WERI-Rb-1 (cell line): ENCODE results near the gene AGRN.

Experiments used
- DNase-seq: peaks from one replicate; pipeline ENCODE4 v3.0.0-alpha.2; 2020
- H3K27ac ChIP-seq: fragments of 250-450 bp; sonication (Bioruptor Pico); 2 replicates; pipeline ENCODE4 v1.5.1; 2020; ENCODE audit warnings: mild to moderate bottlenecking, moderate library complexity
- H3K27me3 ChIP-seq: fragments of 250-450 bp; sonication (Bioruptor Pico); 2 replicates; pipeline ENCODE4 v1.5.1; 2021; ENCODE audit warnings: mild to moderate bottlenecking, low read depth, moderate library complexity; ENCODE audit not compliant: insufficient read depth, severe bottlenecking
- H3K36me3 ChIP-seq: fragments of 250-450 bp; sonication (Bioruptor Pico); 2 replicates; pipeline ENCODE4 v1.5.1; 2020; ENCODE audit warnings: mild to moderate bottlenecking, moderate library complexity
- H3K4me3 ChIP-seq: 2 replicates; pipeline ENCODE4 v1.5.1; 2011; ENCODE audit warnings: low read depth, mild to moderate bottlenecking, control low read depth, low read length
- H3K9me3 ChIP-seq: fragments of 250-450 bp; sonication (Bioruptor Pico); 2 replicates; pipeline ENCODE4 v1.5.1; 2021; ENCODE audit warnings: mild to moderate bottlenecking, moderate library complexity; ENCODE audit not compliant: severe bottlenecking
- TF ChIP-seq, protein P1 (sequence below): IDR thresholded peaks from 2 replicates; pipeline ENCODE4 v1.5.1; 2011; ENCODE audit warnings: low read depth, mild to moderate bottlenecking, control low read depth, inconsistent platforms, low read length

AGRN gene

DNA sequence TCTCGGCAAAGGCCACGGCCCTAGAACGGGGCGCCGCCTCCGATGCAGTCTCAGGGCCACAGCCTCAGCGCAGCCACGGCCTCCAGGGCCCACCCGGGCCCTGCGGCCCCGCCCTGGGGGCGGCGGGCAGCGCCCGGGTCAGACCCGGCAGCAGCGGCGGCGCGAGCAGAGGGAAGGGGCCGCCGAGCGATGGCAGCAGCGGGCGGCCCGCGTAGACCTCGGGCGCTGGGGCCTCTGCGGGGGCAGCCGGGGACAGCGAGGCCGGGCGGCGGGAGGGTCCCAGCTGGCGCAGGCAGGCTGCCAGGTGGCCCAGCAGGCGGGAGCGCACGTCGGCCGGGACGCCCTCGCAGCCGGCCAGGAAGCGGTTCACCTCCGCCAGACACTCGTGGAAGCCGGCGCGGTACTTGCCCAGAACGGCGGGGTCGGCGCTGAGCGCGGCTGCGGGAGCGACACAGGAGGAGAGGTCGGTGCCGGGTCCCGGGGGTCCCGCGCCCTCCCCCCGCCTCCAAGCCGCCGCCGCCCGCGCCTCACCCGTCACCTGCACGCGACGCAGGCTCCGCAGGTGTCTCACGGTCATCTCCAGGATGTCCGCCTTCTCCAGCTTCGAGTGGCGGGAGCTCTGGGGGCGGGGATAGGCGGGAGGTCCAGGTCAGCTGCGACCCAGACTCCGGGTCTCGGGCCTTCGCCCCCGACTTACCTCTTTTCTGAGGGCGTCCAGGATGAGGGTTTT lies 20.8 kb upstream of the AGRN start:
- peak; percentile 65 for DNase-seq
- TF ChIP-seq, protein P1, sequence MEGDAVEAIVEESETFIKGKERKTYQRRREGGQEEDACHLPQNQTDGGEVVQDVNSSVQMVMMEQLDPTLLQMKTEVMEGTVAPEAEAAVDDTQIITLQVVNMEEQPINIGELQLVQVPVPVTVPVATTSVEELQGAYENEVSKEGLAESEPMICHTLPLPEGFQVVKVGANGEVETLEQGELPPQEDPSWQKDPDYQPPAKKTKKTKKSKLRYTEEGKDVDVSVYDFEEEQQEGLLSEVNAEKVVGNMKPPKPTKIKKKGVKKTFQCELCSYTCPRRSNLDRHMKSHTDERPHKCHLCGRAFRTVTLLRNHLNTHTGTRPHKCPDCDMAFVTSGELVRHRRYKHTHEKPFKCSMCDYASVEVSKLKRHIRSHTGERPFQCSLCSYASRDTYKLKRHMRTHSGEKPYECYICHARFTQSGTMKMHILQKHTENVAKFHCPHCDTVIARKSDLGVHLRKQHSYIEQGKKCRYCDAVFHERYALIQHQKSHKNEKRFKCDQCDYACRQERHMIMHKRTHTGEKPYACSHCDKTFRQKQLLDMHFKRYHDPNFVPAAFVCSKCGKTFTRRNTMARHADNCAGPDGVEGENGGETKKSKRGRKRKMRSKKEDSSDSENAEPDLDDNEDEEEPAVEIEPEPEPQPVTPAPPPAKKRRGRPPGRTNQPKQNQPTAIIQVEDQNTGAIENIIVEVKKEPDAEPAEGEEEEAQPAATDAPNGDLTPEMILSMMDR, result no peak
- peak overlapping the region; percentile 99 for H3K27ac ChIP-seq
- H3K4me3 ChIP-seq, result peak overlapping the region; percentile 81
- no peaks in the 10 kb centered on the region for H3K27me3 ChIP-seq
- no peaks in the 10 kb centered on the region for H3K9me3 ChIP-seq
- H3K36me3 ChIP-seq, result peaks cover 13% of the 10 kb centered on the region

DNA sequence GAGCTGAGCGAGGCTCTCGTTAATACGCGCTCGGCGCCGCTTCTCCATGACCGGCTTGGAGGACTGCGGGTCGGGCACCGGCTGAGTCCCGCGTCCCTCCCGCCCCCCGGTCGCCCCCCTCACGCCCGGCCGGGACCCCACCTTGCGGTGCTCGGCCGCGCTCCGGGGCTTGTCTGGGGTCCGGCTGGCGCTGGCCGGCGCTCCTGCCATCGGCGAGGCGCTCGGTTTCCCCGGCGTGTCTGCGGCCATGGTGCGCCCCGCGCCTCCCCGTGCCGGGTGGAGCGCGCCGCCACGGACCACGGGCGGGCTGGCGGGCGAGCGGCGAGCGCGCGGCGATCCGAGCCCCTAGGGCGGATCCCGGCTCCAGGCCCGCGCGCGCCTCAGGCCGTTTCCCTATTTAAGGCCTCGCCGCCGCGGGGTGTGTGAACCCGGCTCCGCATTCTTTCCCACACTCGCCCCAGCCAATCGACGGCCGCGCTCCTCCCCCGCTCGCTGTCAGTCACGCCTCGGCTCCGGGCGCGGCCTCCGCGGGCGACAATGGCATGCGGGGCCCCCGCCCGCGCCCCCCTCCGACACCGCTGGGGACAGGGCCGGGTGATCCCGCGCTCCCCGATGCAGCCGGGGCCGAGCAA lies 20.1 kb upstream of the AGRN start, which contains the start of gene HES4:
Gene HES4, minus strand, starts transcription at position 373 of the 632 bp plus-strand sequence. Its CDS starts 124 bp downstream, at position 249.
- Histone ChIP-seq H3K36me3 (peaks cover 16% of the 10 kb centered on the region), H3K27ac (peak within 1 kb of the TSS; percentile 99), H3K4me3 (peak within 1 kb of the TSS; percentile 81), H3K27me3 (no peaks in the 10 kb centered on the region), H3K9me3 (no peaks in the 10 kb centered on the region)
- peak; percentile 94 for DNase-seq
- TF ChIP-seq, protein P1, result no peak

DNA sequence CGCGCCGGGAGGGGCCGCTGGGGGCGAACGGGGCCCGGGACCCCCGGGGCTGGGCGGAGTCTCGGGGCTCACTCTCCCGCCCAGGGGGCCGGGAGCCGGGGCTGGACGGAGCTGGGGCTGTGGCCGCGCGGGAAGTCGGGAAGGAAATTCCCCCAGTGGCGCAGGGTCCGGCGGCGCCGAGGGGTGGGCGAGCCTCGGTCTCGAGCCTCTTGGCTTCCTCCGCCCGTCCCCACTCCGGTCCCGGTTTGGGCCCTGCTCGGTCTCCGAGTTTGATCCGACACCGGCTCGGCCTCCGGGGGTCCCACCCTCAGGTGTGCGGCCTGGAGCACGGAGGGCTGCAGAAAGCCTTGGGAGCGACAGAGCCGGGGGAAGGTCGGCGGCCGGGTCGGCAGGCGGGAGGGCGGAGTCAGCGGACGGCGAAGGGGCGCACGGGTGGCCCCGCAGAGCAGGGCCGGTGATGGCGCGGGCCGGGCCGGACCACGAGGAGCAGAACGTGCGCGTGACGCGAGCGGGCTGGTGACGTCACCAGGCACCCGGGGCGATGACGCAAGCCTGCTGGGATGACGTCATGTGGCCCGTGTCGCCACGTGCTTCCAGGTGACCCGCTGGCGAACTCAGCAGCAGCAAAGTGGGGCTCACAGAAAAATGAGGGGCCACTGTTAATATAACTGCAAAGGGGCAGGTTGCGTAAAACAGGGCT lies 19.4 kb upstream of the AGRN start:
- peak; percentile 92 for DNase-seq
- peaks cover 16% of the 10 kb centered on the region for H3K36me3 ChIP-seq
- H3K27me3 ChIP-seq, result no peaks in the 10 kb centered on the region
- TF ChIP-seq, protein P1, result no peak
- H3K27ac ChIP-seq, result peak overlapping the region; percentile 99
- H3K4me3 ChIP-seq, result peak overlapping the region; percentile 81
- H3K9me3 ChIP-seq, result no peaks in the 10 kb centered on the region

DNA sequence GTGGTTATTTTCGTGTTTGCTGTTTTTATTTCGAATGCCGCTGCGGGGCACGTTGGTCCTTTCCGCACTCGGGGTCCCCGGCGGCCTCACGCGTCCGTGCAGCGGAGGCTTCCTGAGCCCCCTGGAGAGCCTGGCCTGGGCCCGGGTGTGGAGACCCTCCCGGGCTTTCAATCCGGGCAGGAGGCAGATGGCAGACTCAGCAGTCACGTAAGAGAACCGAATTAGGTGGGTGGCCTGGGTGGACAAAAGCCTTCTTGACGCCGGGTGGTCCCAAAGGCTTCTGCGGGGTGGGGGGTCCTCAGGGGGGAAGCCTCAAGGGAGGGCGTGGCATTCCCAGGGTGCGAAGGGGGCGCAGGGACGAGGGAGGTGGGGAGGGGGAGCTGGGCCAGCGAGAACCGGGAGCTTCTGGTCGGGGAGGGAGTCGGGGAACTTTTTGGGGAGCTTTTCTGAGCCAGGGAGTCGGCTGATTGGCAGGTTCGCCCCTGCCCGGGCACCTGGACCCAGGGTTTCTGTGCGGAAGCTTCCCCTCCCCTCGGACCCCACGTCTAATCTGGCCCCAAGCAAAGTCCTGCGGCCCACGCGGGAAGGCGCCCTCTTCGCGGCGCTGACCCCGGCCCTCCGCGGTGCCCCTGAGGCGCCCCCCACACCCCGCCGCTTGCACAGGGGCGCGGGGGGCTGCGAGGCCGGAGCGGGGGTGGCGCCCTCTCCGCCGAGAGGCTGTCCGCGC lies 18.7 kb upstream of the AGRN start:
- TF ChIP-seq, protein P1, result no peak
- Histone ChIP-seq H3K9me3 (no peaks in the 10 kb centered on the region), H3K27me3 (no peaks in the 10 kb centered on the region), H3K4me3 (peak overlapping the region; percentile 81), H3K36me3 (peaks cover 16% of the 10 kb centered on the region), H3K27ac (peak overlapping the region; percentile 99)
- DNase-seq, result no peak

DNA sequence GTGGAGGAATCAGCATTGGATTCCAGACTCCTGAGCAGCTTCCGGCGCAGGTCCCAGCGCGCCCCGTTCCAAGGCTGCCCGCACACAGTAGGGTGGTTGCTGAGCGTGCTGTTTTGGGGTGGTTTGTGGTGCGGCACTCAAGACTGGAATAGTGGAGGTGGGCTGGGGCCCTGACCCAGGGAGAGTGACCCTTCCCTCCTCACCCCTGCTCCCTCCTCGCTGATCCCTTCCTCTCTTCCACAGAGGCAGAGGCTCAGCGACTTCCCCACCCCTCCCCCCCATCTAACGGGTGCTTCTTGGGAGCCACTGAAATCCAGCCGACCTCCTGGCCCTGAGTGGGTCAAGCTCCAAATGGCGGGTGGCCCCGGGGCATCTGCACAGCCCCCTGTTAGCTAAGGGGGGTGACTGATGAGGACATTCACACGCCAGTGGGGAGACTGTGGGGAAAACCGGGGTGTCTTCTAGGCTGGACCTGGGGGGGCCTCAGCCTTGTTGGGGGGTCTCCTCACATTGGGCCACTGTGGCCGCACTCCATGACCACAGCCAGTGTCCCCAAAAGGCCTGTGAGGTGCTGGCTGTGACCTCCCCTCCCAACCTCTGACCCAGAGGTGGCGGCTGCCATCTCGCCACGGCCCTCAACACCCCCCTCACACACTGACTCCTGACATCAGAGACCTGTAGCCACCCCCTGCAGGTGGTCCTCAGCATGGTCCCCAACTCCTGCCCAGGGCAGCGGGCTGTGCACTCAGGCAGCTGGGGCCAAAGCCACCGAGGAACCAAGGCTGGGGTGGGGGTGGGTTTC lies 16.1 kb upstream of the AGRN start:
- DNase-seq, result peak; percentile 57
- H3K27me3 ChIP-seq, result no peaks in the 10 kb centered on the region
- peak overlapping the region; percentile 63 for H3K27ac ChIP-seq

More for the DNA sequence above, 16.1 kb upstream of the AGRN start:
- no peak overlapping the region for H3K4me3 ChIP-seq
- TF ChIP-seq, protein P1, result no peak
- peaks cover 4% of the 10 kb centered on the region; the same call in 1 of the 2 replicates for H3K36me3 ChIP-seq
- no peaks in the 10 kb centered on the region for H3K9me3 ChIP-seq
